PC-9 (cell line): ENCODE results near the gene ISG15. TPM values are rescaled to one million over a fixed set of nuclear protein-coding genes. Genes with fewer than 3 reads are reported as not detected.
"Not testable (repeated sequence)": the region's sequence is repeated elsewhere in the genome, so short reads cannot be mapped to it uniquely, and the experiment has no call there.

Experiments used
- BruUV-seq: library from RNA; stranded (reverse); fragments of 400-500 nt; replicated peaks from 2 replicates; lab custom pipeline; 2021; lab: Mats Ljungman, UMichigan
- CTCF ChIA-PET: fragments of 300-600 bp; sonication (Branson Sonifier 250); formaldehyde crosslinking; loops from one replicate; lab custom pipeline; 2022; ENCODE audit warnings: antibody characterized with exemption; lab: Charles Lee
- POLR2A ChIA-PET: fragments of 300-600 bp; sonication (Branson Sonifier 250); formaldehyde crosslinking; loops from one replicate; lab custom pipeline; 2022; ENCODE audit warnings: antibody characterized with exemption; ENCODE audit not compliant: unreplicated experiment; lab: Charles Lee
- DNase-seq, 2 experiments: peaks; one replicate each; pipeline versions ENCODE4 v3.0.0 to v3.0.0-alpha.2; 2015 to 2022; ENCODE audit warnings: mixed read lengths in 1 of 2
- H2AFZ ChIP-seq: fragments of 200-600 bp; sonication (generic); 2 replicates; pipeline ENCODE4 v1.8.1; 2017; ENCODE audit warnings: antibody characterized with exemption
- H3F3A ChIP-seq: fragments of 200-600 bp; sonication (generic); 2 replicates; pipeline ENCODE4 v1.8.1; 2017; ENCODE audit warnings: antibody characterized with exemption, mild to moderate bottlenecking, low read depth; ENCODE audit not compliant: insufficient read depth
- H3K27ac ChIP-seq: fragments of 200-600 bp; sonication (generic); 2 replicates; pipeline ENCODE4 v1.6.1; 2016; ENCODE audit warnings: mixed run types
- H3K27me3 ChIP-seq: fragments of 200-600 bp; sonication (generic); 2 replicates; pipeline ENCODE4 v1.6.1; 2016; ENCODE audit warnings: low read depth, mixed run types; ENCODE audit not compliant: insufficient read depth
- H3K36me3 ChIP-seq: fragments of 200-600 bp; sonication (generic); 2 replicates; pipeline ENCODE4 v1.6.1; 2016; ENCODE audit warnings: low read depth, mixed run types
- H3K4me1 ChIP-seq: fragments of 200-600 bp; sonication (generic); replicated peaks from 2 replicates; pipeline ENCODE4 v1.6.1; 2016; ENCODE audit warnings: mixed run types; ENCODE audit not compliant: insufficient read depth
- H3K4me2 ChIP-seq: fragments of 200-600 bp; sonication (generic); 2 replicates; pipeline ENCODE4 v1.6.1; 2017; ENCODE audit warnings: mixed run types
- H3K4me3 ChIP-seq: fragments of 200-600 bp; sonication (generic); 2 replicates; pipeline ENCODE4 v1.6.1; 2016; ENCODE audit warnings: mixed run types
- H3K79me2 ChIP-seq: fragments of 200-600 bp; sonication (generic); 2 replicates; pipeline ENCODE4 v1.6.1; 2017; ENCODE audit warnings: low read depth, mixed run types
- H3K9me2 ChIP-seq: fragments of 200-600 bp; sonication (generic); 2 replicates; pipeline ENCODE4 v1.8.1; 2017; ENCODE audit warnings: mild to moderate bottlenecking; ENCODE audit not compliant: insufficient read depth
- H3K9me3 ChIP-seq: fragments of 200-600 bp; sonication (generic); 2 replicates; pipeline ENCODE4 v1.8.1; 2016; ENCODE audit warnings: low read depth; ENCODE audit not compliant: insufficient read depth
- H4K20me1 ChIP-seq: fragments of 200-600 bp; sonication (generic); 2 replicates; pipeline ENCODE4 v1.8.1; 2017; ENCODE audit not compliant: insufficient read depth
- EZH2 ChIP-seq: fragments of 200-600 bp; sonication (generic); IDR thresholded peaks from 2 replicates; pipeline ENCODE4 v1.8.0; 2017; ENCODE audit warnings: antibody characterized with exemption, low read depth
- intact Hi-C: fragments of 100-400 bp; cut with micrococcal nuclease; formaldehyde crosslinking; loops from one replicate; pipeline ENCODE4 v1.10.0; 2022; ENCODE audit not compliant: unreplicated experiment
- total RNA-seq: library from RNA; stranded (reverse); gene quantifications from 2 replicates; pipeline ENCODE4 v1.2.3, GENCODE V29; 2021
- TF ChIP-seq, protein P1 (sequence below): fragments of 200-600 bp; sonication (generic); conservative IDR thresholded peaks from 2 replicates; pipeline ENCODE4 v1.6.1; 2017; ENCODE audit warnings: mixed run types, antibody characterized with exemption, mild to moderate bottlenecking, moderate library complexity

Gene ISG15
- total RNA-seq, 1 experiment from 2014 or later = 20.9 TPM

DNA sequence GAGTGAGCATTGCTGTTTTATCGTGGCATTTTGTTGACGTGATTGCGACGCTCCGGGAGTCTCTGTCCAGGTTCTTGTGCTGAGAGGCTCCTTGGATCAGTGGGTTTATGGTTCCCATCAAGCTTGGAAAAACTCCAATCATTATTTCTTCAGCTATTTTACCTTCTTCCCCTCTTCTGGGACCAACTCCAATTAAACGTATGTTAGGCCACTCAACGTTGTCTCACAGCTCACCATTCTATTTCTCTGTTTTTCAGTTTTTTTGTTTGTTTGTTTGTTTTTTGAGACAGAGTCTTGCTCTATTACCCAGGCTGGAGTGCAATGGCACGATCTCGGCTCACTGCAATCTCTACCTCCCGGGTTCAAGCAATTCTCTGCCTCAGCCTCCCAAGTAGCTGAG is 21.4 kb upstream of the ISG15 start:
- DNase-seq = no peak
- Histone ChIP-seq H3K4me2 (no peak overlapping the region), H3K36me3 (no peaks in the 10 kb centered on the region), H4K20me1 (no peaks in the 10 kb centered on the region), H3K9me3 (no peaks in the 10 kb centered on the region), H2AFZ (no peak overlapping the region), H3K9me2 (no peaks in the 10 kb centered on the region), H3K79me2 (no peaks in the 10 kb centered on the region), H3K4me3 (no peak overlapping the region), H3F3A (peaks cover 8% of the 10 kb centered on the region; the same call in 1 of the 2 replicates), H3K4me1 (no peaks in the 10 kb centered on the region), H3K27me3 (no peaks in the 10 kb centered on the region), H3K27ac (no peak overlapping the region)
- POLR2A ChIA-PET = no interaction called here
- TF ChIP-seq EZH2 = no peak
- TF ChIP-seq, protein P1, sequence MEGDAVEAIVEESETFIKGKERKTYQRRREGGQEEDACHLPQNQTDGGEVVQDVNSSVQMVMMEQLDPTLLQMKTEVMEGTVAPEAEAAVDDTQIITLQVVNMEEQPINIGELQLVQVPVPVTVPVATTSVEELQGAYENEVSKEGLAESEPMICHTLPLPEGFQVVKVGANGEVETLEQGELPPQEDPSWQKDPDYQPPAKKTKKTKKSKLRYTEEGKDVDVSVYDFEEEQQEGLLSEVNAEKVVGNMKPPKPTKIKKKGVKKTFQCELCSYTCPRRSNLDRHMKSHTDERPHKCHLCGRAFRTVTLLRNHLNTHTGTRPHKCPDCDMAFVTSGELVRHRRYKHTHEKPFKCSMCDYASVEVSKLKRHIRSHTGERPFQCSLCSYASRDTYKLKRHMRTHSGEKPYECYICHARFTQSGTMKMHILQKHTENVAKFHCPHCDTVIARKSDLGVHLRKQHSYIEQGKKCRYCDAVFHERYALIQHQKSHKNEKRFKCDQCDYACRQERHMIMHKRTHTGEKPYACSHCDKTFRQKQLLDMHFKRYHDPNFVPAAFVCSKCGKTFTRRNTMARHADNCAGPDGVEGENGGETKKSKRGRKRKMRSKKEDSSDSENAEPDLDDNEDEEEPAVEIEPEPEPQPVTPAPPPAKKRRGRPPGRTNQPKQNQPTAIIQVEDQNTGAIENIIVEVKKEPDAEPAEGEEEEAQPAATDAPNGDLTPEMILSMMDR = no peak
- CTCF ChIA-PET = no interaction called here
- BruUV-seq = no TSS peak
- intact Hi-C loops = no loop called here

DNA sequence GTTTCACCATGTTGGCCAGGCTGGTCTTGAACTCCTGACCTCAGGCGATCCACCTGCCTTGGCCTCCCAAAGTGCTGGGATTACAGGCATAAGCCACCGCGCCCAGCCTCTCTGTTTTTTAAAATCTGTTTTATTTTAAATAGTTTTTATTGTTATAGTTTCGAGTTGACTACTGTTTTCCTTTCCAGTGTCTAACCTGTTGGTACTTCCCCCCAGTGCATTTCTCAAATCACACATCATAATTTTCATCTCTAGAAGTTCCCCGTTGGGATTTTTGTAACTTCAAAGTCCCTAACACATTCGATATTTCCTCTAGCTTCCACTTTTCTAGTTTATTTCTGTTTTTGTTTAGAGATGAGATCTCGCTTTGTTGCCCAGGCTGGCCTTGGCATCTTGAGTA is 20.9 kb upstream of the ISG15 start:
- Histone ChIP-seq H3K27ac (no peak overlapping the region), H3K9me3 (no peaks in the 10 kb centered on the region), H3K4me1 (no peaks in the 10 kb centered on the region), H3K36me3 (no peaks in the 10 kb centered on the region), H3K4me2 (no peak overlapping the region), H2AFZ (no peak overlapping the region), H3K79me2 (no peaks in the 10 kb centered on the region), H3K4me3 (no peak overlapping the region), H3K27me3 (no peaks in the 10 kb centered on the region), H3K9me2 (no peaks in the 10 kb centered on the region), H3F3A (peaks cover 13% of the 10 kb centered on the region; the same call in 1 of the 2 replicates), H4K20me1 (peaks cover 4% of the 10 kb centered on the region; the same call in 1 of the 2 replicates)
- POLR2A ChIA-PET = no interaction called here
- intact Hi-C loops = no loop called here
- no TSS peak for BruUV-seq
- TF ChIP-seq EZH2 = no peak
- TF ChIP-seq, protein P1 = no peak
- DNase-seq = no peak
- CTCF ChIA-PET = no interaction called here

DNA sequence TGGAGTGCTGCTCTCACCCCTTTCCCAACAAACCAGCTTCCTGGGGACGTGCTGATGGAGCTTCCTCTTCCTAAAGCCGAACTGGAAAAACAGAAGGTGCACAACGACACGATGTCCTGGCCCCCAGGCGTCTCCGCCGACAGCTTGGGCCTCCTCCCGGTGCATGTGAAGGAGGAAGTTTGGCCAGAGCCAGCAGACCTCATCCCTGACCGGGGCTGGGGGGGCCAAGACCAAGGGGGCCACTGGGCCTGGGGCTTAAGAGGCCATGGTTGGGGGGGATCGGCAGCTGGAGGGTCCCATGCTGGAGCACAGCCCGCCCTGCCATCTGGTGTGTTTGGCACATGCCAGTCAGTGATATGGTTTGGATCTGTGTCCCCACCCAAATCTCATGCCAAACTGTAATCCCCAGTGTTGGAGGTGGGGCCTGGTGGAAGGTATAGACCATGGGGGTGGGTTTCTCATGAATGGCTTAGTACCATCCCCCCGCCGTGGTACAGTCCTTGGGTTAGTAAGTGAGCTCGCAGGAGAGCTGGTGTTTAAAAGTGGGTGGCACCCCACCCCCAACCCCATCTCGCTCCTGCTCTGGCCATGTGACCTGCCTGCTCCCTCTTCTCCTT is 19.8 kb upstream of the ISG15 start:
- no peak overlapping the region for H3K27ac ChIP-seq
- no peak for TF ChIP-seq EZH2
- TF ChIP-seq, protein P1 = no peak
- H3K9me2 ChIP-seq = no peaks in the 10 kb centered on the region
- no peak for DNase-seq
- no peaks in the 10 kb centered on the region for H3K27me3 ChIP-seq
- peaks cover 13% of the 10 kb centered on the region; the same call in 1 of the 2 replicates for H3F3A ChIP-seq
- ChIA-PET CTCF (no interaction called here), POLR2A (no interaction called here)
- no TSS peak for BruUV-seq
- intact Hi-C loops = no loop called here
- H3K79me2 ChIP-seq = peaks cover 4% of the 10 kb centered on the region; the same call in 1 of the 2 replicates
- no peaks in the 10 kb centered on the region for H3K9me3 ChIP-seq
- no peak overlapping the region for H3K4me2 ChIP-seq
- H2AFZ ChIP-seq = no peak overlapping the region
- H3K4me3 ChIP-seq = no peak overlapping the region
- H4K20me1 ChIP-seq = peaks cover 11% of the 10 kb centered on the region
- H3K4me1 ChIP-seq = no peaks in the 10 kb centered on the region
- H3K36me3 ChIP-seq = no peaks in the 10 kb centered on the region

DNA sequence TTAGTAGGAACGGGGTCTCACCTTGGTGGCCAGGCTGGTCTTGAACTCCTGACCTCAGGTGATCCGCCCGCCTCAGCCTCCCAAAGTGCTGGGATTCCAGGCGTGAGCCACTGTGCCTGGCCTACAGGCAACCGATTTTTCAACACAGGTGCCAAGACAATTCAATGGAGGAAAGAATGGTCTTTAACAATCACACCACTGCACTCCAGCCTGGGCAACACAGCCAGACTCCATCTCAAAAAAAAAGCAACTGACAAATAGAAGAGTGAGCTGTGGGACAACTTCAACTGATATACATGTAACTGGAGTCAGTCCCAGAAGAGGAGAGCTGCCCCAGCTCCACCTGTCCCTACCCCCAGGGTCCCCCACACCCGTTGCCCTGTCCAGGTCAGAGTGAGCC is 18.8 kb upstream of the ISG15 start:
- H3K36me3 ChIP-seq, BruUV-seq, H3K4me2 ChIP-seq, CTCF ChIA-PET, DNase-seq, H2AFZ ChIP-seq, H3K4me3 ChIP-seq, H3K4me1 ChIP-seq, H3K9me3 ChIP-seq, H3K79me2 ChIP-seq, H3K9me2 ChIP-seq, H3K27me3 ChIP-seq, POLR2A ChIA-PET, H3K27ac ChIP-seq, intact Hi-C loops: not testable (repeated sequence)
- H4K20me1 ChIP-seq = peaks cover 11% of the 10 kb centered on the region
- peaks cover 13% of the 10 kb centered on the region; the same call in 1 of the 2 replicates for H3F3A ChIP-seq
